HepG2 (cell line): ENCODE data around the gene PHKB. TPM values are rescaled to one million over a fixed set of nuclear protein-coding genes. Genes with fewer than 3 reads are reported as not detected.

Experiments used
- ARID3A ChIP-seq: IDR thresholded peaks from 2 replicates; pipeline ENCODE4 v1.6.1; 2012; ENCODE audit warnings: low read depth, low read length, improper control_type of control experiment
- ARID5B ChIP-seq: IDR thresholded peaks from 2 replicates; pipeline ENCODE4 v1.4.0; 2020; ENCODE audit warnings: mild to moderate bottlenecking, missing genetic modification reagents
- CENPX ChIP-seq: sonication (generic); formaldehyde crosslinking; IDR thresholded peaks from 2 replicates; pipeline ENCODE4 v1.9.0; 2021; ENCODE audit warnings: mild to moderate bottlenecking, missing genetic modification reagents, moderate library complexity
- CHCHD3 ChIP-seq: sonication (generic); formaldehyde crosslinking; IDR thresholded peaks from 2 replicates; pipeline ENCODE4 v1.8.0; 2022; ENCODE audit warnings: mild to moderate bottlenecking, missing genetic modification reagents, moderate library complexity
- FOSL2 ChIP-seq: sonication (generic); formaldehyde crosslinking; IDR thresholded peaks from 2 replicates; pipeline ENCODE4 v1.4.0; 2020; ENCODE audit warnings: missing genetic modification reagents
- ISL2 ChIP-seq: sonication (generic); formaldehyde crosslinking; IDR thresholded peaks from 2 replicates; pipeline ENCODE4 v1.5.0; 2020; ENCODE audit warnings: missing genetic modification reagents
- KDM3A ChIP-seq: IDR thresholded peaks from 2 replicates; pipeline ENCODE4 v1.6.1; 2018; ENCODE audit warnings: low read depth, missing compliant biosample characterization
- MAFG ChIP-seq: sonication (generic); formaldehyde crosslinking; IDR thresholded peaks from 2 replicates; pipeline ENCODE4 v1.5.1; 2020; ENCODE audit warnings: mild to moderate bottlenecking, missing genetic modification reagents
- MEIS1 ChIP-seq: sonication (generic); formaldehyde crosslinking; IDR thresholded peaks from 2 replicates; pipeline ENCODE4 v1.9.0; 2021; ENCODE audit warnings: mild to moderate bottlenecking, missing genetic modification reagents, moderate library complexity, borderline replicate concordance
- MIXL1 ChIP-seq: IDR thresholded peaks from 2 replicates; pipeline ENCODE4 v1.6.1; 2016
- PAXIP1 ChIP-seq: sonication (generic); formaldehyde crosslinking; conservative IDR thresholded peaks from 2 replicates; pipeline ENCODE4 v1.4.0; 2020; ENCODE audit warnings: mild to moderate bottlenecking, missing genetic modification reagents, moderate library complexity
- PHF21A ChIP-seq: sonication (generic); formaldehyde crosslinking; IDR thresholded peaks from 2 replicates; pipeline ENCODE4 v1.5.0; 2020; ENCODE audit warnings: mild to moderate bottlenecking, missing genetic modification reagents
- PREB ChIP-seq: sonication (generic); formaldehyde crosslinking; IDR thresholded peaks from 2 replicates; pipeline ENCODE4 v1.4.0; 2020; ENCODE audit warnings: missing genetic modification reagents
- PRMT3 ChIP-seq: sonication (generic); formaldehyde crosslinking; IDR thresholded peaks from 2 replicates; pipeline ENCODE4 v1.8.1; 2022; ENCODE audit warnings: low read depth, mild to moderate bottlenecking, moderate library complexity, missing genetic modification reagents, borderline replicate concordance
- ZKSCAN8 ChIP-seq: IDR thresholded peaks from 2 replicates; pipeline ENCODE4 v1.6.1; 2016; ENCODE audit warnings: borderline replicate concordance, missing genetic modification reagents, missing compliant biosample characterization
- ZNF292 ChIP-seq: sonication (generic); formaldehyde crosslinking; IDR thresholded peaks from 2 replicates; pipeline ENCODE4 v1.8.1; 2022; ENCODE audit warnings: mild to moderate bottlenecking, low read depth, missing genetic modification reagents, borderline replicate concordance
- ZNF337 ChIP-seq: sonication (generic); formaldehyde crosslinking; IDR thresholded peaks from 2 replicates; pipeline ENCODE4 v1.5.1; 2020; ENCODE audit warnings: missing genetic modification reagents, low read depth, mild to moderate bottlenecking, borderline replicate concordance
- ZNF782 ChIP-seq: sonication (generic); formaldehyde crosslinking; IDR thresholded peaks from 2 replicates; pipeline ENCODE4 v1.4.0; 2020; ENCODE audit warnings: missing genetic modification reagents, mild to moderate bottlenecking, borderline replicate concordance
- polyA plus RNA-seq, 8 experiments: library from polyadenylated mRNA; depleted of rRNA in 3 of 8; stranded (reverse) in 7 of 8; unstranded in 1 of 8; fragments of >200 nt; fragmentation: Illumina TruSeq in 4 of 8; extraction: Trizol in 4 of 8; gene quantifications; 2 replicates each; pipeline versions ENCODE4 v1.2.1 to v1.2.3, GENCODE V29; 2011 to 2016; ENCODE audit warnings: low read depth in 4 of 8, missing spikeins in 1 of 8, mixed read lengths in 1 of 8; ENCODE audit not compliant: insufficient read depth in 1 of 8
- total RNA-seq, 5 experiments: library from RNA; depleted of rRNA; stranded (reverse); fragments of >200 nt; fragmentation: Illumina TruSeq; extraction: Trizol; gene quantifications; 2 replicates each; pipeline ENCODE4 v1.2.3, GENCODE V29; 2016; ENCODE audit warnings: low read depth in 1 of 5

PHKB gene
- total and polyA plus RNA-seq, 2 of the 13 experiments (the other 11 are each of a cell fraction or from before 2014, with no cell fraction given) = 66.0 to 80.8 TPM

GRCh38 chr16:47460711-47461597, at the start of gene PHKB, which contains the start of gene ITFG1 (continued):
- TF ChIP-seq ARID5B (CRISPR knock-in tag) (peak; percentile 66), MEIS1 (CRISPR knock-in tag) (peak; percentile 99), ZNF292 (peak; percentile 72), ZNF337 (CRISPR knock-in tag) (peak; percentile 18; the same call in 1 of the 2 replicates), MAFG (peak; percentile 60; the same call in 1 of the 2 replicates), CHCHD3 (no peak), KDM3A (0 out of 2 replicates have a peak, but pooled peaks have one; percentile 22), ZNF782 (CRISPR knock-in tag) (peak; percentile 69; the same call in 1 of the 2 replicates), FOSL2 (CRISPR knock-in tag) (no peak; the same call in 1 of the 2 replicates), ISL2 (CRISPR knock-in tag) (peak; percentile 79), PREB (CRISPR knock-in tag) (no peak; the same call in 1 of the 2 replicates), PAXIP1 (CRISPR knock-in tag) (peak; percentile 35; the same call in 1 of the 2 replicates), MIXL1 (CRISPR knock-in tag) (peak; percentile 34; the same call in 1 of the 2 replicates), CENPX (CRISPR knock-in tag) (no peak), PHF21A (peak; percentile 74; the same call in 1 of the 2 replicates), PRMT3 (CRISPR knock-in tag) (0 out of 2 replicates have a peak, but pooled peaks have one; percentile 37), ZKSCAN8 (no peak; the same call in 1 of the 2 replicates), ARID3A (no peak)
